Measurements from ENCODE around the gene SRGAP1. TPM values are rescaled to one million over a fixed set of nuclear protein-coding genes. Genes with fewer than 3 reads are reported as not detected.

SRGAP1 gene
- total RNA-seq, 1 donor from 2014 or later: 7.4 TPM

DNA sequence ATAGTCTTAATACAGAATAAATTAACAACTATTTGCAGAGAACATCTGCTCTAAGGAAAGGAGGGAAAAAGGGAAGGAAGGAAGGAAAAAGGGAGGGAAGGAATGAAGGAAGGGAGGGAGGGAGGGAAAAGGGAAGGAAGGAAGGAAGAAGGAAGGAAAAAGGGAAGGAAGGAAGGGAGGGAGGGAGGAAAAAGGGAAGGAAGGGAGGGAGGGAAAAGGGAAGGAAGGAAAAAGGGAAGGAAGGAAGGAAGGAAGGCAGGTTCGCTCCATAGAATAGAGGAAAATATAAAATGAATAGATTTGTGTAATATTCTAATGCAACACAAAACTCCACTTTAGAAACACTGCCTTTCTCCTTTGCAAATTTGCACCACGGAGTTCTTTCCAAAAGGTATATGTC is 361.0 kb downstream of the SRGAP1 start:
- Histone ChIP-seq H3K36me3 (peaks cover 0 to 14% of the 10 kb centered on the region in 2 donors), H3K9me3 (no peaks in the 10 kb centered on the region), H3K4me3 (no peak overlapping the region), H3K27me3 (no peaks in the 10 kb centered on the region), H3K27ac (no peak overlapping the region), H3K4me1 (no peaks in the 10 kb centered on the region)
- no peak for DNase-seq (ENCODE audit: extremely low spot score in 2 of 2)
- intact Hi-C loops (cut with DNase I): no loop called here
- TF ChIP-seq POLR2A (IDR thresholded peaks at IDR 0.05): no peak
- TF ChIP-seq, protein P1, sequence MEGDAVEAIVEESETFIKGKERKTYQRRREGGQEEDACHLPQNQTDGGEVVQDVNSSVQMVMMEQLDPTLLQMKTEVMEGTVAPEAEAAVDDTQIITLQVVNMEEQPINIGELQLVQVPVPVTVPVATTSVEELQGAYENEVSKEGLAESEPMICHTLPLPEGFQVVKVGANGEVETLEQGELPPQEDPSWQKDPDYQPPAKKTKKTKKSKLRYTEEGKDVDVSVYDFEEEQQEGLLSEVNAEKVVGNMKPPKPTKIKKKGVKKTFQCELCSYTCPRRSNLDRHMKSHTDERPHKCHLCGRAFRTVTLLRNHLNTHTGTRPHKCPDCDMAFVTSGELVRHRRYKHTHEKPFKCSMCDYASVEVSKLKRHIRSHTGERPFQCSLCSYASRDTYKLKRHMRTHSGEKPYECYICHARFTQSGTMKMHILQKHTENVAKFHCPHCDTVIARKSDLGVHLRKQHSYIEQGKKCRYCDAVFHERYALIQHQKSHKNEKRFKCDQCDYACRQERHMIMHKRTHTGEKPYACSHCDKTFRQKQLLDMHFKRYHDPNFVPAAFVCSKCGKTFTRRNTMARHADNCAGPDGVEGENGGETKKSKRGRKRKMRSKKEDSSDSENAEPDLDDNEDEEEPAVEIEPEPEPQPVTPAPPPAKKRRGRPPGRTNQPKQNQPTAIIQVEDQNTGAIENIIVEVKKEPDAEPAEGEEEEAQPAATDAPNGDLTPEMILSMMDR (IDR thresholded peaks at IDR 0.05): no peak
- TF ChIP-seq POLR2AphosphoS5 (IDR thresholded peaks at IDR 0.05; ENCODE audit: insufficient read depth in 1 of 2, low read depth in 1 of 2): no peak

DNA sequence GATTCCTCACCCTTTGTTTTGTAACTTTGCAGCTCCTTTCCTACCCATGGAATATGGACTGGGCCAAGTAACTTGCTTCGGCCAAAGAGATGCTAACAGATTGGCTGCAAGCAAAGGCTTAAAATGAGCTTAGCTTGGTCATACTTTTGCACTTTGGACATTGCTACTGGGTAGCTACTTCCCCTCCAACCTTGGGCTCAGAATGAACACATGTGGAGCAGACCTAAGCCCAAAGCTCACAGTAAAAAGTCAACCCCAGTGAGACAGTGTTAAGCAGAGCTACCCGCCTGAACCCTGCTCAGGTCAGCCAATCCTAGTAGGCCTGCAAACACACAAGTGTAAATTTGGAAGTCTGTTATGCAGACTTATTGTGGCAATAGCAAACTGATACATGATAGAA is 363.0 kb downstream of the SRGAP1 start:
- TF ChIP-seq POLR2AphosphoS5 (IDR thresholded peaks at IDR 0.05; ENCODE audit: insufficient read depth in 1 of 2, low read depth in 1 of 2): no peak
- TF ChIP-seq, protein P1 (IDR thresholded peaks at IDR 0.05): no peak
- no peak for TF ChIP-seq POLR2A (IDR thresholded peaks at IDR 0.05)
- H3K4me1 ChIP-seq: no peaks in the 10 kb centered on the region
- peaks cover 0 to 28% of the 10 kb centered on the region in 2 donors for H3K36me3 ChIP-seq
- DNase-seq (ENCODE audit: extremely low spot score in 2 of 2): no peak
- intact Hi-C loops (cut with DNase I): no loop called here
- H3K9me3 ChIP-seq: no peaks in the 10 kb centered on the region
- H3K27me3 ChIP-seq: no peaks in the 10 kb centered on the region
- no peak overlapping the region for H3K27ac ChIP-seq
- no peak overlapping the region for H3K4me3 ChIP-seq

Small RNAs within 50 kb of the gene (small RNA-seq; reads per million reads assigned to genes)
- gene AC020611.1 (not detected), gene RNU6-1009P (not detected)

Other genes starting within 250 kb of the SRGAP1 start
- gene DPY19L2, start 176.2 kb upstream of the SRGAP1 start, total RNA-seq: 9.6 TPM
- 10.1 TPM for gene RXYLT1, start 64.8 kb upstream of the SRGAP1 start, total RNA-seq

All from vagina (tissue), 2 donors.